ENCODE results near the gene CENPE.
"Not testable (repeated sequence)": the region's sequence is repeated elsewhere in the genome, so short reads cannot be mapped to it uniquely, and the experiment has no call there.

Gene CENPE

GRCh38 chr4:103199009-103199408, 866 bp upstream of the CENPE start:
- FAIRE-seq (no peak), DNase-seq (ENCODE audit: insufficient read length, low spot score) (no peak)

GRCh38 chr4:103197765-103198110, 405 bp downstream of the CENPE start:
- FAIRE-seq (no peak), DNase-seq (ENCODE audit: insufficient read length, low spot score) (no peak)
- TF ChIP-seq, protein P1, sequence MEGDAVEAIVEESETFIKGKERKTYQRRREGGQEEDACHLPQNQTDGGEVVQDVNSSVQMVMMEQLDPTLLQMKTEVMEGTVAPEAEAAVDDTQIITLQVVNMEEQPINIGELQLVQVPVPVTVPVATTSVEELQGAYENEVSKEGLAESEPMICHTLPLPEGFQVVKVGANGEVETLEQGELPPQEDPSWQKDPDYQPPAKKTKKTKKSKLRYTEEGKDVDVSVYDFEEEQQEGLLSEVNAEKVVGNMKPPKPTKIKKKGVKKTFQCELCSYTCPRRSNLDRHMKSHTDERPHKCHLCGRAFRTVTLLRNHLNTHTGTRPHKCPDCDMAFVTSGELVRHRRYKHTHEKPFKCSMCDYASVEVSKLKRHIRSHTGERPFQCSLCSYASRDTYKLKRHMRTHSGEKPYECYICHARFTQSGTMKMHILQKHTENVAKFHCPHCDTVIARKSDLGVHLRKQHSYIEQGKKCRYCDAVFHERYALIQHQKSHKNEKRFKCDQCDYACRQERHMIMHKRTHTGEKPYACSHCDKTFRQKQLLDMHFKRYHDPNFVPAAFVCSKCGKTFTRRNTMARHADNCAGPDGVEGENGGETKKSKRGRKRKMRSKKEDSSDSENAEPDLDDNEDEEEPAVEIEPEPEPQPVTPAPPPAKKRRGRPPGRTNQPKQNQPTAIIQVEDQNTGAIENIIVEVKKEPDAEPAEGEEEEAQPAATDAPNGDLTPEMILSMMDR (IDR thresholded peaks at IDR 0.05; ENCODE audit: insufficient read depth, missing control alignments) = no peak

More at GRCh38 chr4:103199009-103199408, 866 bp upstream of the CENPE start:
- TF ChIP-seq, protein P1 (IDR thresholded peaks at IDR 0.05; ENCODE audit: insufficient read depth, missing control alignments) = no peak

GRCh38 chr4:103193457-103193856, 4.7 kb downstream of the CENPE start:
- no peak for FAIRE-seq
- TF ChIP-seq, protein P1 (IDR thresholded peaks at IDR 0.05; ENCODE audit: insufficient read depth, missing control alignments) = no peak
- DNase-seq (ENCODE audit: insufficient read length, low spot score) = no peak

- no peak for FAIRE-seq
- no peak for DNase-seq (ENCODE audit: insufficient read length, low spot score)
- TF ChIP-seq, protein P1 (IDR thresholded peaks at IDR 0.05; ENCODE audit: insufficient read depth, missing control alignments) = no peak
These were observed 27.1 kb downstream of the CENPE start for GRCh38 chr4:103171006-103171405.

GRCh38 chr4:103169750-103170149, 28.4 kb downstream of the CENPE start:
- not testable (repeated sequence) for FAIRE-seq; DNase-seq (ENCODE audit: insufficient read length, low spot score)

- FAIRE-seq = no peak
- no peak for DNase-seq (ENCODE audit: insufficient read length, low spot score)
- TF ChIP-seq, protein P1 (IDR thresholded peaks at IDR 0.05; ENCODE audit: insufficient read depth, missing control alignments) = no peak
These were observed 29.1 kb downstream of the CENPE start for GRCh38 chr4:103168993-103169392.

- no peak for FAIRE-seq
- TF ChIP-seq, protein P1 (IDR thresholded peaks at IDR 0.05; ENCODE audit: insufficient read depth, missing control alignments) = no peak
- DNase-seq (ENCODE audit: insufficient read length, low spot score) = no peak
These were observed 36.0 kb downstream of the CENPE start for GRCh38 chr4:103162176-103162575.

DNA sequence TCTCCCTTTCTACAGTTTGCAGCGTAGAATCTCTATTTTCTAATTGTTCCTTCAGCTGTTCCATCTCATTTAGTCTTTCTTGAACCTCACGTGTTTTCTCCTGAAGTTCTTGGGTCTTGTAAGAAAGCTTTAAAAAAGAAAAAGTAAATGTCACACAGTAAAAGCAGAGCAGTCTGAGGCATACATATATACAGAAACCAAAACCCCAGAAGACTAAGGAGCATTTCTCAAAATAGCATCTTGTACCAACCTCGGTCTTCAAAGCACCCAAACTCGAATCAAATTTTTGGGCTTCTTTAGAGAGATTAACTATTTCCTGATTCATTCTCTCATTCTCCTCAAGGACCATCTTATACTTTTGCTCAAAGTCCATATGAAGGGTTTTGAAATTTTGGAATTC, 39.4 kb downstream of the CENPE start:
- TF ChIP-seq, protein P1 (IDR thresholded peaks at IDR 0.05; ENCODE audit: insufficient read depth, missing control alignments) = no peak
- peak; percentile 32 for FAIRE-seq
- DNase-seq (ENCODE audit: insufficient read length, low spot score) = no peak

All from D721Med (cell line).